ENCODE data around the gene NRIP1. TPM values are rescaled to one million over a fixed set of nuclear protein-coding genes. Genes with fewer than 3 reads are reported as not detected.

Gene NRIP1
- total RNA-seq, 6 donors from 2014 or later: 10.5 to 47.2 (median 34.8) TPM

DNA sequence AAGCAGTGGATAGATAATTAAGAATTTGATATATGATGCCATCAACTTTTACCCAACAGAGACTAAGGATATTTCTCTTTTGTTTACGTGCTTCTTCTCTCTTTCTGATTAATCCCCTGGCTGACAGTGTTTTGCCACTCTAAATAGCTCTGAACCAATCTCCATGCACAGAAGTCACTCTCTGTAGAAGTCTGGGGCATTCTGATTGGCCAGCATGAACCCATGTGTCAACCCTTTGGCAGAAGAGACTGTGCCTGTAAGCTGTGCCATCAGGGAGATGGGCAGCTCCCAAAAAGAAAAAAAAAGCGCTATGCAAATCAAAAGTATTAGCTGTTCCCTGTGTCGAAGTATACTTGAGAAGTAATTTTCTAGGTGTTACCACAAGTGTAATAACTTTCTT, 34.1 kb upstream of the NRIP1 start:
- no peaks in the 10 kb centered on the region for H3K36me3 ChIP-seq
- H3K4me3 ChIP-seq: no peak overlapping the region
- DNase-seq (no peak), ATAC-seq (ENCODE audit: low FRiP score in 2 of 2) (no peak)
- TF ChIP-seq POLR2A (IDR thresholded peaks at IDR 0.05) (no peak), POLR2AphosphoS5 (IDR thresholded peaks at IDR 0.05) (no peak), EP300 (IDR thresholded peaks at IDR 0.05) (no peak)
- TF ChIP-seq, protein P1, sequence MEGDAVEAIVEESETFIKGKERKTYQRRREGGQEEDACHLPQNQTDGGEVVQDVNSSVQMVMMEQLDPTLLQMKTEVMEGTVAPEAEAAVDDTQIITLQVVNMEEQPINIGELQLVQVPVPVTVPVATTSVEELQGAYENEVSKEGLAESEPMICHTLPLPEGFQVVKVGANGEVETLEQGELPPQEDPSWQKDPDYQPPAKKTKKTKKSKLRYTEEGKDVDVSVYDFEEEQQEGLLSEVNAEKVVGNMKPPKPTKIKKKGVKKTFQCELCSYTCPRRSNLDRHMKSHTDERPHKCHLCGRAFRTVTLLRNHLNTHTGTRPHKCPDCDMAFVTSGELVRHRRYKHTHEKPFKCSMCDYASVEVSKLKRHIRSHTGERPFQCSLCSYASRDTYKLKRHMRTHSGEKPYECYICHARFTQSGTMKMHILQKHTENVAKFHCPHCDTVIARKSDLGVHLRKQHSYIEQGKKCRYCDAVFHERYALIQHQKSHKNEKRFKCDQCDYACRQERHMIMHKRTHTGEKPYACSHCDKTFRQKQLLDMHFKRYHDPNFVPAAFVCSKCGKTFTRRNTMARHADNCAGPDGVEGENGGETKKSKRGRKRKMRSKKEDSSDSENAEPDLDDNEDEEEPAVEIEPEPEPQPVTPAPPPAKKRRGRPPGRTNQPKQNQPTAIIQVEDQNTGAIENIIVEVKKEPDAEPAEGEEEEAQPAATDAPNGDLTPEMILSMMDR (IDR thresholded peaks at IDR 0.05): no peak
- no peaks in the 10 kb centered on the region for H3K27me3 ChIP-seq
- H3K9me3 ChIP-seq: no peaks in the 10 kb centered on the region
- H3K4me1 ChIP-seq: no peaks in the 10 kb centered on the region
- no peak overlapping the region for H3K27ac ChIP-seq
- WGBS, 2 donors: 85 to 98% methylated on average over 3 of the region's 3 CpGs

DNA sequence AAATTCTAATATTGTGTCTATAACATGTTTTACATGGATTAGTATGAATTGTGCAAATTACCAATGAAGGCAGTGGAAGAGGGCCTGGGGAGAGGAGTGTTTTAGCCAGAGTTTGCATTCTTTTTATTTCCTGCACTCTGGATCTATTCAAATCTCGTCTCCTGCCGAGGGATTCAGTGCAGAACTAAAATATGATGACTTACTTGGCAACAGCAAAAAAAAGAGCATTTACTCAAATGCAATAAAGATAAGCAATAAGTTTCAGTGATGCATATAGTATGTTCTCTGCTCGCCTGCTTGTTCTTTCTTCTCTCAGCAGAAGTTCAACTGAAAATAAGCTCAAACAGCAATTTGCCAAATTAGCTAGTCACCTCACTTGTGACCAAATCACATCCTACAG, 33.4 kb upstream of the NRIP1 start:
- 65% methylated on average over 3 of the region's 3 CpGs for WGBS, 2 donors
- Histone ChIP-seq H3K4me1 (no peaks in the 10 kb centered on the region), H3K9me3 (no peaks in the 10 kb centered on the region), H3K27me3 (no peaks in the 10 kb centered on the region), H3K27ac (no peak overlapping the region), H3K4me3 (no peak overlapping the region), H3K36me3 (no peaks in the 10 kb centered on the region)
- ATAC-seq (ENCODE audit: low FRiP score in 2 of 2): no peak
- no peak for DNase-seq
- no peak for TF ChIP-seq EP300 (IDR thresholded peaks at IDR 0.05)
- TF ChIP-seq POLR2AphosphoS5 (IDR thresholded peaks at IDR 0.05): no peak
- TF ChIP-seq, protein P1 (IDR thresholded peaks at IDR 0.05): no peak
- TF ChIP-seq POLR2A (IDR thresholded peaks at IDR 0.05): no peak

DNA sequence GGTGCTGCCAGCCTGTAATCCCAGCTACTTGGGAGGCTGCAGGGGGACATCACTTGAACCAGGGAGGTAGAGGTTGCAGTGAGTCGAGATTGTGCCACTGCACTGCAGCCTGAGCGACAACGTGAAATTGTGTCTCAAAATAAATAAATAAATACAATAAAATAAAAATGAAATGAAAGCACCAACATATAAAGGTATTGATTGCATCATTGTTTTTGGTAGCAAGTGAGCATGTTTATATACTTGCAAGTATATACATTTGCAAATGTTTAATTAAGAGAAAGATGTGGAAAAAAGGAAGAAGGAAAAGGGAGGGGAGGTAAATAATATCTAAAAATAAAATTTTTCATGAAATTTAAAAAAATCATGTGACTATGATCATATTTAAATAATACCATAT, 32.8 kb upstream of the NRIP1 start:
- H3K27ac ChIP-seq: no peak overlapping the region
- H3K4me1 ChIP-seq: no peaks in the 10 kb centered on the region
- no peak overlapping the region for H3K4me3 ChIP-seq
- TF ChIP-seq, protein P1 (IDR thresholded peaks at IDR 0.05): no peak
- no peak for TF ChIP-seq EP300 (IDR thresholded peaks at IDR 0.05)
- TF ChIP-seq POLR2AphosphoS5 (IDR thresholded peaks at IDR 0.05): no peak
- no peak for TF ChIP-seq POLR2A (IDR thresholded peaks at IDR 0.05)
- DNase-seq (no peak), ATAC-seq (ENCODE audit: low FRiP score in 2 of 2) (no peak)
- H3K9me3 ChIP-seq: no peaks in the 10 kb centered on the region
- no peaks in the 10 kb centered on the region for H3K36me3 ChIP-seq
- H3K27me3 ChIP-seq: no peaks in the 10 kb centered on the region
- 93 to 95% methylated on average over 3 of the region's 3 CpGs for WGBS, 2 donors

DNA sequence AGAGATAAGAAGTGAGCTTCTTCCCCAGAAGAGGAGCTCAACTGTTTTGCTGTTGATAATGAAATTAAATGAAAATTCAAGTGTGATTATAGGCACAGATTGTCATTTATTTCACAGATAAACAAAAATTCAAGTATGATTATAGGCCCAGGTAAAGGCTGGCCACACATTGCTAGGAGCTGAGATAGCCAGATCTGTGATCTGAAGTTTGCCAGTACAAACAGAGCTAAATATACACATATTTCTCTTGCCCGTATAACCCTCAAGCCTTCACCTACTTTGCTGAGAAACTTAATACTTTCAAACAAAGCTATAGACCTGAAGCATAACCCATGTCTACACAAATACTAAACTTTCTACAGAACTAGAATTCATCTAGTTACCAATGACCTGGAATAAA, 31.3 kb upstream of the NRIP1 start:
- H3K4me3 ChIP-seq: no peak overlapping the region
- DNase-seq (no peak), ATAC-seq (ENCODE audit: low FRiP score in 2 of 2) (no peak)
- TF ChIP-seq, protein P1 (IDR thresholded peaks at IDR 0.05): no peak
- TF ChIP-seq EP300 (IDR thresholded peaks at IDR 0.05): no peak
- TF ChIP-seq POLR2A (IDR thresholded peaks at IDR 0.05): no peak
- TF ChIP-seq POLR2AphosphoS5 (IDR thresholded peaks at IDR 0.05): no peak
- no peaks in the 10 kb centered on the region for H3K9me3 ChIP-seq
- no peaks in the 10 kb centered on the region for H3K27me3 ChIP-seq
- H3K36me3 ChIP-seq: no peaks in the 10 kb centered on the region
- 90 to 100% methylated on average over 1 of the region's 1 CpG for WGBS, 2 donors
- H3K4me1 ChIP-seq: no peaks in the 10 kb centered on the region
- H3K27ac ChIP-seq: no peak overlapping the region

DNA sequence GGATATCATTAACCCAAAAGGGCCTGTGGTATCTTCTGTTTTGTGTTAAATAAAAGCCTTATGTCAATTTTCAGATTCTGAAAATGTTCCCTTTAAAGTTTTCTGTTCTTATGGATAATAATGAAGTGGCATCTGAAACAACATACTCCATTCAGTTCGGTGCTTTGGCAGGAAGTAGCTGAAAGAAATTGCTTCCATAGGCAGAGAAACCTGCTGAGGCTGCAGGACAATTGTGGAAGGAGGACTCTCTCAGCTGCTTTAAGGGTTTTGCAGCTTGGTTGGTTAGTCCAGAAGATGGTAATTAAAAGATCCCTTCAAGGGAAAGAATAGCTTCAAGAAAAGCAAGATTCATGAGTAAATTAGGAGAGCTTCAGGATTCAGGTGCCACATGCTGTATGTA, 30.5 kb upstream of the NRIP1 start:
- WGBS, 2 donors: 12 to 13% methylated on average over 1 of the region's 1 CpG
- Histone ChIP-seq H3K4me3 (no peak overlapping the region), H3K36me3 (no peaks in the 10 kb centered on the region), H3K4me1 (no peaks in the 10 kb centered on the region), H3K9me3 (no peaks in the 10 kb centered on the region), H3K27me3 (no peaks in the 10 kb centered on the region), H3K27ac (no peak overlapping the region)
- ATAC-seq (ENCODE audit: low FRiP score in 2 of 2): no peak
- TF ChIP-seq POLR2A (IDR thresholded peaks at IDR 0.05): no peak
- TF ChIP-seq, protein P1 (IDR thresholded peaks at IDR 0.05): no peak
- TF ChIP-seq EP300 (IDR thresholded peaks at IDR 0.05): no peak
- TF ChIP-seq POLR2AphosphoS5 (IDR thresholded peaks at IDR 0.05): no peak
- DNase-seq: no peak

All from upper lobe of left lung (tissue), 6 donors.